A549 (cell line): ENCODE measurements around the gene ACIN1. TPM values are rescaled to one million over a fixed set of nuclear protein-coding genes. Genes with fewer than 3 reads are reported as not detected.
"Not testable (repeated sequence)": the region's sequence is repeated elsewhere in the genome, so short reads cannot be mapped to it uniquely, and the experiment has no call there.

Experiments
- ATAC-seq, 2 experiments: fragments of 200-7000 bp in 1 of 2; fragments of >200 bp in 1 of 2; cut with Nextera tagmentation in 1 of 2; cut with Tn5 transposase in 1 of 2; 3 replicates each; pipeline versions ENCODE4 v1.8.0 to v1.9.1; 2018 to 2020; ENCODE audit warnings: mild to moderate bottlenecking in 1 of 2, moderate library complexity in 1 of 2
- CTCF ChIA-PET: fragments of 300-600 bp; sonication (Branson Sonifier 250); formaldehyde crosslinking; extraction: SDS; loops from one replicate; lab custom pipeline; 2021; ENCODE audit warnings: antibody characterized with exemption, inconsistent platforms; lab: Yijun Ruan, JAX
- POLR2A ChIA-PET: fragments of 350-600 bp; formaldehyde crosslinking; extraction: SDS; loops from one replicate; lab custom pipeline; 2021; ENCODE audit warnings: antibody characterized with exemption, inconsistent platforms; lab: Yijun Ruan, JAX
- DNase-seq, 2 experiments: peaks; one replicate each; pipeline versions ENCODE4 v3.0.0 to v3.0.0-alpha.2; 2011 to 2016; ENCODE audit warnings: low read depth in 1 of 2, low spot score in 1 of 2
- FAIRE-seq: peaks from 2 replicates; lab custom pipeline; 2011; peaks lifted over from hg19 to GRCh38; lab: Jason Lieb, UNC
- H3K27ac ChIP-seq, 2 experiments: fragments of >200 bp; sonication (Bioruptor Twin); formaldehyde crosslinking; 3 replicates each; pipeline ENCODE4 v1.5.1; 2016 to 2017
- H3K4me1 ChIP-seq: fragments of >200 bp; sonication (Bioruptor Twin); formaldehyde crosslinking; 3 replicates; pipeline ENCODE4 v1.6.1; 2016
- H3K4me2 ChIP-seq: fragments of >200 bp; sonication (Bioruptor Twin); formaldehyde crosslinking; 3 replicates; pipeline ENCODE4 v1.6.1; 2016
- H3K4me3 ChIP-seq: fragments of >200 bp; sonication (Bioruptor Twin); formaldehyde crosslinking; 3 replicates; pipeline ENCODE4 v1.5.1; 2016
- H3K9me3 ChIP-seq: fragments of >200 bp; sonication (Bioruptor Twin); formaldehyde crosslinking; 3 replicates; pipeline ENCODE4 v1.6.1; 2016
- BHLHE40 ChIP-seq: IDR thresholded peaks from 2 replicates; pipeline ENCODE4 v1.6.1; 2012; ENCODE audit warnings: low read depth, low read length, inconsistent platforms
- CEBPB ChIP-seq, 2 experiments: fragments of >200 bp in 1 of 2; sonication (Bioruptor Twin) in 1 of 2; formaldehyde crosslinking in 1 of 2; IDR thresholded peaks; 2 replicates each; pipeline ENCODE4 v1.6.1; 2012 to 2016
- CHD4 ChIP-seq: fragments of 200-600 bp; sonication (generic); IDR thresholded peaks from 2 replicates; pipeline ENCODE4 v1.6.1; 2016; ENCODE audit warnings: antibody characterized with exemption, mild to moderate bottlenecking, borderline replicate concordance
- EHMT2 ChIP-seq: fragments of 200-600 bp; sonication (generic); IDR thresholded peaks from 2 replicates; pipeline ENCODE4 v1.6.1; 2016; ENCODE audit warnings: antibody characterized with exemption, low read depth, mild to moderate bottlenecking, moderate library complexity
- ESRRA ChIP-seq: fragments of 150-350 bp; IDR thresholded peaks from 2 replicates; pipeline ENCODE4 v1.6.1; 2014; ENCODE audit warnings: mild to moderate bottlenecking, low read length, borderline replicate concordance
- FOSL2 ChIP-seq, 2 experiments: fragments of 450-650 bp in 1 of 2; fragments of >200 bp in 1 of 2; sonication (Bioruptor Twin) in 1 of 2; formaldehyde crosslinking; IDR thresholded peaks; 2 replicates each; pipeline versions ENCODE4 v1.5.0 to v1.6.1; 2016 to 2020; ENCODE audit warnings: mild to moderate bottlenecking in 1 of 2, moderate library complexity in 1 of 2
- GATA3 ChIP-seq: IDR thresholded peaks from 2 replicates; pipeline ENCODE4 v1.6.1; 2012; ENCODE audit warnings: borderline replicate concordance
- HDAC2 ChIP-seq: fragments of 200-600 bp; sonication (generic); IDR thresholded peaks from 2 replicates; pipeline ENCODE4 v1.6.1; 2016
- JUN ChIP-seq, 2 experiments: fragments of >200 bp; sonication (Bioruptor Twin); formaldehyde crosslinking; IDR thresholded peaks; 2 replicates in 1 of 2; 3 replicates in 1 of 2; pipeline ENCODE4 v1.6.1; 2016 to 2017
- JUNB ChIP-seq: fragments of >200 bp; sonication (Bioruptor Twin); formaldehyde crosslinking; IDR thresholded peaks from 2 replicates; pipeline ENCODE4 v1.6.1; 2016
- MAFK ChIP-seq: fragments of 450-650 bp; IDR thresholded peaks from 2 replicates; pipeline ENCODE4 v1.6.1; 2014; ENCODE audit not compliant: partially characterized antibody
- NPAS2 ChIP-seq: fragments of 250-450 bp; sonication (Bioruptor Pico); IDR thresholded peaks from 2 replicates; pipeline ENCODE4 v1.8.0; 2022; ENCODE audit warnings: mild to moderate bottlenecking, moderate library complexity, borderline replicate concordance
- RCOR1 ChIP-seq: fragments of 150-350 bp; IDR thresholded peaks from 2 replicates; pipeline ENCODE4 v1.6.1; 2014; ENCODE audit warnings: antibody characterized with exemption, low read length, low read depth
- RFX5 ChIP-seq: fragments of 450-650 bp; IDR thresholded peaks from 2 replicates; pipeline ENCODE4 v1.7.1; 2014; ENCODE audit warnings: antibody characterized with exemption, mild to moderate bottlenecking, moderate library complexity
- SMC3 ChIP-seq: fragments of >200 bp; sonication (Bioruptor Twin); formaldehyde crosslinking; IDR thresholded peaks from 3 replicates; pipeline ENCODE4 v1.6.1; 2018; ENCODE audit warnings: inconsistent platforms
- TFCP2L1 ChIP-seq: fragments of 250-450 bp; sonication (Bioruptor Pico); IDR thresholded peaks from 2 replicates; pipeline ENCODE4 v1.5.0; 2021; ENCODE audit warnings: mild to moderate bottlenecking
- ZFP36 ChIP-seq: fragments of 450-650 bp; IDR thresholded peaks from 2 replicates; pipeline ENCODE4 v1.6.1; 2014; ENCODE audit warnings: borderline replicate concordance; ENCODE audit not compliant: partially characterized antibody
- ZNF302 ChIP-seq: fragments of 250-450 bp; sonication (Bioruptor Pico); IDR thresholded peaks from 2 replicates; pipeline ENCODE4 v1.9.0; 2021; ENCODE audit warnings: inconsistent platforms, mild to moderate bottlenecking, moderate library complexity
- ZSCAN20 ChIP-seq: fragments of 250-450 bp; sonication (Bioruptor Pico); IDR thresholded peaks from 2 replicates; pipeline ENCODE4 v1.8.0; 2022; ENCODE audit warnings: mild to moderate bottlenecking, moderate library complexity
- WGBS: methylation state at CpG from one replicate; pipeline ENCODE4 v1.1.6; 2017; ENCODE audit errors: missing lambda C conversion rate; 5-methylcytosine and 5-hydroxymethylcytosine counted together
- polyA plus RNA-seq, 4 experiments: library from polyadenylated mRNA; depleted of rRNA in 3 of 4; stranded (reverse); fragments of >200 nt; fragmentation: RNase III in 1 of 4; extraction: RNeasy Plus Mini Kit Qiagen cat#74134 plus additional on column Dnase treatment in 1 of 4; gene quantifications; 2 replicates in 3 of 4; 3 replicates in 1 of 4; pipeline ENCODE4 v1.2.3, GENCODE V29; 2011 to 2017
- TF ChIP-seq, protein P1 (sequence below): fragments of 200-600 bp; sonication (generic); IDR thresholded peaks from 2 replicates; pipeline ENCODE4 v1.6.1; 2016; ENCODE audit warnings: antibody characterized with exemption, mild to moderate bottlenecking, moderate library complexity
- TF ChIP-seq, protein P2 (sequence below): IDR thresholded peaks from 2 replicates; pipeline ENCODE4 v1.6.1; 2012; ENCODE audit warnings: low read depth, borderline replicate concordance

The ACIN1 gene
- polyA plus RNA-seq, 2 of the 4 experiments (the other 2 are of a cell fraction): 140 to 147 TPM

DNA sequence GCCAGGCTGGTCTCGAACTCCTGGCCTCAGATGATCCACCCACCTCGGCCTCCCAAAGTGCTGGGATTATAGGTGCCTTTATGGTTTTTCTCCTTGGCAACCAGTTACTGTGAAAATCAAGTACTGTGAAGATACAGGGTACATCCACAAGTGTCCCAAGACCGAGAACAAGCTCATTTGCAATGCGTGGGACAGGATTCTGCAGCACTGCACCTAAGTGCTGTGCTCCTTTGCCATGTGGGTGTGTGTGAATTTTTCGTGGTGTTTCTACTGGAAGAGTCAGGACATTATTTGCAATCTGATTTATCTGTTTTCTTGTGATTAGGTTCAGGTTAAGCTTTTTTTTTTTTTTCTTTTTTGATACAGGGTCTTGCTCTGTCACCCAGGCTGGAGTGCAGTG is 77.8 kb downstream of the ACIN1 start:
- Histone ChIP-seq H3K4me1 (no peaks in the 10 kb centered on the region), H3K9me3 (no peaks in the 10 kb centered on the region), H3K4me2 (no peak overlapping the region), H3K4me3 (no peak overlapping the region), H3K27ac (no peak overlapping the region)
- 51% methylated on average over 5 of the region's 5 CpGs for WGBS
- POLR2A ChIA-PET: no interaction called here
- TF ChIP-seq GATA3 (no peak), RCOR1 (no peak), NPAS2 (CRISPR knock-in tag) (no peak), ESRRA (no peak), FOSL2 (IDR thresholded peaks at IDR 0.05) (no peak), FOSL2 (CRISPR knock-in tag; IDR thresholded peaks at IDR 0.05) (no peak), ZSCAN20 (CRISPR knock-in tag) (no peak), EHMT2 (no peak), RFX5 (no peak), TFCP2L1 (CRISPR knock-in tag) (no peak), ZFP36 (no peak), HDAC2 (no peak), CEBPB (IDR thresholded peaks at IDR 0.05) (no peak), JUN (IDR thresholded peaks at IDR 0.05) (no peak), MAFK (no peak)
- TF ChIP-seq, protein P1, sequence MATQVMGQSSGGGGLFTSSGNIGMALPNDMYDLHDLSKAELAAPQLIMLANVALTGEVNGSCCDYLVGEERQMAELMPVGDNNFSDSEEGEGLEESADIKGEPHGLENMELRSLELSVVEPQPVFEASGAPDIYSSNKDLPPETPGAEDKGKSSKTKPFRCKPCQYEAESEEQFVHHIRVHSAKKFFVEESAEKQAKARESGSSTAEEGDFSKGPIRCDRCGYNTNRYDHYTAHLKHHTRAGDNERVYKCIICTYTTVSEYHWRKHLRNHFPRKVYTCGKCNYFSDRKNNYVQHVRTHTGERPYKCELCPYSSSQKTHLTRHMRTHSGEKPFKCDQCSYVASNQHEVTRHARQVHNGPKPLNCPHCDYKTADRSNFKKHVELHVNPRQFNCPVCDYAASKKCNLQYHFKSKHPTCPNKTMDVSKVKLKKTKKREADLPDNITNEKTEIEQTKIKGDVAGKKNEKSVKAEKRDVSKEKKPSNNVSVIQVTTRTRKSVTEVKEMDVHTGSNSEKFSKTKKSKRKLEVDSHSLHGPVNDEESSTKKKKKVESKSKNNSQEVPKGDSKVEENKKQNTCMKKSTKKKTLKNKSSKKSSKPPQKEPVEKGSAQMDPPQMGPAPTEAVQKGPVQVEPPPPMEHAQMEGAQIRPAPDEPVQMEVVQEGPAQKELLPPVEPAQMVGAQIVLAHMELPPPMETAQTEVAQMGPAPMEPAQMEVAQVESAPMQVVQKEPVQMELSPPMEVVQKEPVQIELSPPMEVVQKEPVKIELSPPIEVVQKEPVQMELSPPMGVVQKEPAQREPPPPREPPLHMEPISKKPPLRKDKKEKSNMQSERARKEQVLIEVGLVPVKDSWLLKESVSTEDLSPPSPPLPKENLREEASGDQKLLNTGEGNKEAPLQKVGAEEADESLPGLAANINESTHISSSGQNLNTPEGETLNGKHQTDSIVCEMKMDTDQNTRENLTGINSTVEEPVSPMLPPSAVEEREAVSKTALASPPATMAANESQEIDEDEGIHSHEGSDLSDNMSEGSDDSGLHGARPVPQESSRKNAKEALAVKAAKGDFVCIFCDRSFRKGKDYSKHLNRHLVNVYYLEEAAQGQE: no peak
- TF ChIP-seq, protein P2, sequence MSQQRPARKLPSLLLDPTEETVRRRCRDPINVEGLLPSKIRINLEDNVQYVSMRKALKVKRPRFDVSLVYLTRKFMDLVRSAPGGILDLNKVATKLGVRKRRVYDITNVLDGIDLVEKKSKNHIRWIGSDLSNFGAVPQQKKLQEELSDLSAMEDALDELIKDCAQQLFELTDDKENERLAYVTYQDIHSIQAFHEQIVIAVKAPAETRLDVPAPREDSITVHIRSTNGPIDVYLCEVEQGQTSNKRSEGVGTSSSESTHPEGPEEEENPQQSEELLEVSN: no peak
- CTCF ChIA-PET: interaction anchor here (0.8 to 9.1 kb wide), 6 partner anchors 10 to 41 kb away, joined by 3 to 55 read pairs (median 8); no protein-coding TSS in a partner anchor
- ATAC-seq (no peak), DNase-seq (no peak), FAIRE-seq (no peak)

DNA sequence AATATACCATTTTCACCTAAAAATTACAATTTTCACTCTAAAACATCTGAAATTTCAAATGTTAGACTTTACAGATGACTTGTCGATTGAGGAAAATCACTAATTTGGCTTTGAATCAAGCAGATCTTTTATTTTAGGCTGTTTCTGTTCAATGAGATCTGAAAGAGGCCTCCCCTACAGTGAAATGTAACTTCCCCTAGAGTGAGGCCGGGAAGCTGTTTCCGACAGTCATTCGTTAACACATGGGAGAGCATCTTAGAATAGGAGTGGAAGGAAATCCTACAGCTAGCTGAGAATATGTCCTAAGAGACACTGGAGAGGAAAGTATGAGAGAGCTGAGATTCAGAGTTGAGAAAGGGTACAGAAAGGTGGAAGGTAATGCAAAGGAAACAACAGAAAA is 79.3 kb downstream of the ACIN1 start:
- no peak for ATAC-seq
- POLR2A ChIA-PET: no interaction called here
- Histone ChIP-seq H3K4me3 (no peak overlapping the region), H3K4me2 (no peak overlapping the region), H3K27ac (no peak overlapping the region), H3K9me3 (no peaks in the 10 kb centered on the region), H3K4me1 (no peaks in the 10 kb centered on the region)
- 90% methylated on average over 4 of the region's 4 CpGs for WGBS
- CTCF ChIA-PET: interaction anchor here (1.4 to 9.1 kb wide), 7 partner anchors 9 to 53 kb away, joined by 4 to 55 read pairs (median 6); partner anchors contain the start of gene PSMB11
- no peak for TF ChIP-seq SMC3
- no peak for TF ChIP-seq CHD4
- no peak for TF ChIP-seq JUNB
- TF ChIP-seq BHLHE40: no peak
- no peak for TF ChIP-seq ZNF302 (CRISPR knock-in tag)
- TF ChIP-seq, all 56 proteins: peak for 0
- DNase-seq (no peak), FAIRE-seq (no peak)

DNA sequence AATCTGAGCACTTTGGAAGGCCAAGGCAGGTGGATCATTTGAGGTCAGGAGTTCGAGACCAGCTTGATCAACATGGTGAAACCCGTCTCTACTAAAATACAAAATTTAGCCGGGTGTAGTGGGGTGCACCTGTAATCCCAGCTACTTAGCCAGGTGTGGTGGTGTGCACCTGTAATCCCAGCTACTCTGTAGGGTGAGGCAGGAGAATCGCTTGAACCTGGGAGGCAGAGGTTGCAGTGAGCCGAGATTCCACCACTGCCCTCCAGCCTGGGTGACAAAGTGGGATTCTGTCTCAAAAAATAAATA is 81.2 kb downstream of the ACIN1 start:
- H3K27ac ChIP-seq, DNase-seq, H3K4me3 ChIP-seq, FAIRE-seq, ATAC-seq, H3K9me3 ChIP-seq, H3K4me1 ChIP-seq, H3K4me2 ChIP-seq: not testable (repeated sequence)
- POLR2A ChIA-PET: interaction anchor here (0.7 kb wide), 1 partner anchor 10 kb away, joined by 3 read pairs; no protein-coding TSS in a partner anchor
- CTCF ChIA-PET: interaction anchor here (0.8 to 9.1 kb wide), 9 partner anchors 17 to 55 kb away, joined by 3 to 55 read pairs (median 3); no protein-coding TSS in a partner anchor
- WGBS: 87% methylated on average over 5 of the region's 5 CpGs
